Ishikawa (cell line): ENCODE data around the gene ARHGEF4.

ENCODE experiments used
- CEBPB ChIP-seq: IDR thresholded peaks from 2 replicates; pipeline ENCODE4 v1.6.1; 2012
- EGR1 ChIP-seq: IDR thresholded peaks from 2 replicates; pipeline ENCODE4 v1.6.1; 2012
- FOXM1 ChIP-seq: IDR thresholded peaks from 2 replicates; pipeline ENCODE4 v1.6.1; 2012; ENCODE audit warnings: low read depth, borderline replicate concordance
- RAD21 ChIP-seq: IDR thresholded peaks from 2 replicates; pipeline ENCODE4 v1.6.1; 2012; ENCODE audit warnings: low read depth
- TAF1 ChIP-seq: IDR thresholded peaks from 2 replicates; pipeline ENCODE4 v1.6.1; 2012; ENCODE audit warnings: low read depth, mild to moderate bottlenecking
- USF1 ChIP-seq: IDR thresholded peaks from 2 replicates; pipeline ENCODE4 v1.6.1; 2012
- YY1 ChIP-seq: IDR thresholded peaks from 2 replicates; pipeline ENCODE4 v1.6.1; 2012; ENCODE audit warnings: low read depth
- TF ChIP-seq, protein P1 (sequence below): IDR thresholded peaks from 2 replicates; pipeline ENCODE4 v1.6.1; 2012; ENCODE audit warnings: low read depth, mild to moderate bottlenecking
- TF ChIP-seq, protein P2 (sequence below): IDR thresholded peaks from 2 replicates; pipeline ENCODE4 v1.6.1; 2012

- TF ChIP-seq RAD21: no peak
- TF ChIP-seq, protein P1, sequence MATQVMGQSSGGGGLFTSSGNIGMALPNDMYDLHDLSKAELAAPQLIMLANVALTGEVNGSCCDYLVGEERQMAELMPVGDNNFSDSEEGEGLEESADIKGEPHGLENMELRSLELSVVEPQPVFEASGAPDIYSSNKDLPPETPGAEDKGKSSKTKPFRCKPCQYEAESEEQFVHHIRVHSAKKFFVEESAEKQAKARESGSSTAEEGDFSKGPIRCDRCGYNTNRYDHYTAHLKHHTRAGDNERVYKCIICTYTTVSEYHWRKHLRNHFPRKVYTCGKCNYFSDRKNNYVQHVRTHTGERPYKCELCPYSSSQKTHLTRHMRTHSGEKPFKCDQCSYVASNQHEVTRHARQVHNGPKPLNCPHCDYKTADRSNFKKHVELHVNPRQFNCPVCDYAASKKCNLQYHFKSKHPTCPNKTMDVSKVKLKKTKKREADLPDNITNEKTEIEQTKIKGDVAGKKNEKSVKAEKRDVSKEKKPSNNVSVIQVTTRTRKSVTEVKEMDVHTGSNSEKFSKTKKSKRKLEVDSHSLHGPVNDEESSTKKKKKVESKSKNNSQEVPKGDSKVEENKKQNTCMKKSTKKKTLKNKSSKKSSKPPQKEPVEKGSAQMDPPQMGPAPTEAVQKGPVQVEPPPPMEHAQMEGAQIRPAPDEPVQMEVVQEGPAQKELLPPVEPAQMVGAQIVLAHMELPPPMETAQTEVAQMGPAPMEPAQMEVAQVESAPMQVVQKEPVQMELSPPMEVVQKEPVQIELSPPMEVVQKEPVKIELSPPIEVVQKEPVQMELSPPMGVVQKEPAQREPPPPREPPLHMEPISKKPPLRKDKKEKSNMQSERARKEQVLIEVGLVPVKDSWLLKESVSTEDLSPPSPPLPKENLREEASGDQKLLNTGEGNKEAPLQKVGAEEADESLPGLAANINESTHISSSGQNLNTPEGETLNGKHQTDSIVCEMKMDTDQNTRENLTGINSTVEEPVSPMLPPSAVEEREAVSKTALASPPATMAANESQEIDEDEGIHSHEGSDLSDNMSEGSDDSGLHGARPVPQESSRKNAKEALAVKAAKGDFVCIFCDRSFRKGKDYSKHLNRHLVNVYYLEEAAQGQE: no peak
- no peak for TF ChIP-seq TAF1
- TF ChIP-seq, protein P2, sequence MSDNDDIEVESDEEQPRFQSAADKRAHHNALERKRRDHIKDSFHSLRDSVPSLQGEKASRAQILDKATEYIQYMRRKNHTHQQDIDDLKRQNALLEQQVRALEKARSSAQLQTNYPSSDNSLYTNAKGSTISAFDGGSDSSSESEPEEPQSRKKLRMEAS: no peak
- no peak for TF ChIP-seq YY1
- TF ChIP-seq FOXM1: no peak
- TF ChIP-seq CEBPB: no peak
- no peak for TF ChIP-seq USF1
- no peak for TF ChIP-seq EGR1
These were observed 32.9 kb downstream of the ARHGEF4 start for GRCh38 chr2:130869441-130870160.
